ENCODE measurements around the gene FBN1.

DNA sequence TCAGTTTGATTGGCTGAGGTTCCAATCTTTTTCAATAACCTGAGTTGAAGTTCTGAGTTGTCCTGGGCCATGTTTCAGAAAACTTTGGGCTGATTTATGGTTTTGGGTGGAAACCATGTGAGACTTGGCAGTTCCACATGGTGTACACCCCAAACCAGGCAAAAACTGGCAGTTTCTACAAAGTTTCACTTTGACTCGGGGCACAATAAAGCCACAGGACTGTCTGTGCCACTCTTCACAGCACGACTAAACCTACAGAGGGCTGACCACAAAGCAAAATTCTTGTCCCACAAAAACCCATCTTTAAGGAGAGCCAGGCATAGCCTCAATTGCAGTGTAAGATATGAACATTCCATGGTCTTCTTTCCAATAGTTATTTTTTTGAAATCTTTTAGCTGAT is 159.3 kb downstream of the FBN1 start:
- TF ChIP-seq TCF4 (CRISPR knock-in tag; IDR thresholded peaks at IDR 0.05; ENCODE audit: borderline replicate concordance) = no peak
- TF ChIP-seq, protein P1, sequence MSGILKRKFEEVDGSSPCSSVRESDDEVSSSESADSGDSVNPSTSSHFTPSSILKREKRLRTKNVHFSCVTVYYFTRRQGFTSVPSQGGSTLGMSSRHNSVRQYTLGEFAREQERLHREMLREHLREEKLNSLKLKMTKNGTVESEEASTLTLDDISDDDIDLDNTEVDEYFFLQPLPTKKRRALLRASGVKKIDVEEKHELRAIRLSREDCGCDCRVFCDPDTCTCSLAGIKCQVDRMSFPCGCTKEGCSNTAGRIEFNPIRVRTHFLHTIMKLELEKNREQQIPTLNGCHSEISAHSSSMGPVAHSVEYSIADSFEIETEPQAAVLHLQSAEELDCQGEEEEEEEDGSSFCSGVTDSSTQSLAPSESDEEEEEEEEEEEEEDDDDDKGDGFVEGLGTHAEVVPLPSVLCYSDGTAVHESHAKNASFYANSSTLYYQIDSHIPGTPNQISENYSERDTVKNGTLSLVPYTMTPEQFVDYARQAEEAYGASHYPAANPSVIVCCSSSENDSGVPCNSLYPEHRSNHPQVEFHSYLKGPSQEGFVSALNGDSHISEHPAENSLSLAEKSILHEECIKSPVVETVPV (CRISPR knock-in tag; IDR thresholded peaks at IDR 0.05) = no peak
- TF ChIP-seq RARB (CRISPR knock-in tag; IDR thresholded peaks at IDR 0.05) = no peak
